Esophagus muscularis mucosa (tissue), 4 donors: Measurements from ENCODE around the gene RAB40A. TPM values are rescaled to one million over a fixed set of nuclear protein-coding genes. Genes with fewer than 3 reads are reported as not detected.

Experiments
- DNase-seq: peaks from one replicate; pipeline ENCODE4 v3.0.0-alpha.2; 2017; ENCODE audit errors: extremely low spot score
- H3K27ac ChIP-seq, 4 donors: fragments of 200-600 bp; sonication (generic); replicated peaks in 1 of 4; 1 replicate in 3 of 4; 2 replicates in 1 of 4; pipeline ENCODE4 v1.5.1; 2016 to 2019; ENCODE audit warnings: mild to moderate bottlenecking in 1 of 4
- H3K27me3 ChIP-seq, 4 donors: fragments of 200-600 bp; sonication (generic); one replicate each; pipeline versions ENCODE4 v1.5.1 to v1.6.0; 2016 to 2019
- H3K36me3 ChIP-seq, 4 donors: fragments of 200-600 bp; sonication (generic); one replicate each; pipeline ENCODE4 v1.5.1; 2016 to 2019
- H3K4me1 ChIP-seq, 4 donors: fragments of 200-600 bp; sonication (generic); one replicate each; pipeline ENCODE4 v1.5.1; 2016 to 2019
- H3K4me3 ChIP-seq, 4 donors: fragments of 200-600 bp; sonication (generic); 1 replicate in 2 of 4; 2 replicates in 2 of 4; pipeline ENCODE4 v1.5.1; 2016 to 2019; ENCODE audit warnings: mild to moderate bottlenecking in 4 of 4, moderate library complexity in 1 of 4
- H3K9me3 ChIP-seq, 4 donors: fragments of 200-600 bp; sonication (generic); 1 replicate in 3 of 4; 2 replicates in 1 of 4; pipeline ENCODE4 v1.5.1; 2016 to 2019
- EP300 ChIP-seq: sonication (generic); formaldehyde crosslinking; IDR thresholded peaks from one replicate; pipeline ENCODE4 v1.6.1; 2017; ENCODE audit warnings: antibody characterized with exemption
- POLR2A ChIP-seq: fragments of 450-650 bp; IDR thresholded peaks from one replicate; pipeline ENCODE4 v1.6.1; 2017; ENCODE audit warnings: antibody characterized with exemption, moderate library complexity, mild to moderate bottlenecking, low read depth
- POLR2AphosphoS5 ChIP-seq, 2 donors: sonication (generic); formaldehyde crosslinking; IDR thresholded peaks; one replicate each; pipeline ENCODE4 v1.6.1; 2017; ENCODE audit warnings: antibody characterized with exemption in 2 of 2
- WGBS: methylation state at CpG from one replicate; pipeline ENCODE4 v1.1.5; 2018; 5-methylcytosine and 5-hydroxymethylcytosine counted together
- intact Hi-C: fragments of 100-400 bp; cut with DNase I; formaldehyde crosslinking; loops from one replicate; pipeline ENCODE4 v1.15.1; 2023
- total RNA-seq, 4 donors: library from RNA; depleted of rRNA; stranded (reverse); fragments of >200 nt; gene quantifications; one replicate each; pipeline versions ENCODE4 v1.1.0 to v1.2.1, GENCODE V29; 2016
- TF ChIP-seq, protein P1 (sequence below), 3 experiments: fragments of 200-600 bp in 2 of 3; fragments of 450-650 bp in 1 of 3; sonication (generic) in 2 of 3; IDR thresholded peaks; one replicate each; pipeline ENCODE4 v1.5.1; 2017 to 2019; ENCODE audit warnings: antibody characterized with exemption in 3 of 3, mild to moderate bottlenecking in 2 of 3, moderate library complexity in 1 of 3

The RAB40A gene
- total RNA-seq, 4 donors from 2014 or later, result 4.5 to 13.2 (median 9.5) TPM

DNA sequence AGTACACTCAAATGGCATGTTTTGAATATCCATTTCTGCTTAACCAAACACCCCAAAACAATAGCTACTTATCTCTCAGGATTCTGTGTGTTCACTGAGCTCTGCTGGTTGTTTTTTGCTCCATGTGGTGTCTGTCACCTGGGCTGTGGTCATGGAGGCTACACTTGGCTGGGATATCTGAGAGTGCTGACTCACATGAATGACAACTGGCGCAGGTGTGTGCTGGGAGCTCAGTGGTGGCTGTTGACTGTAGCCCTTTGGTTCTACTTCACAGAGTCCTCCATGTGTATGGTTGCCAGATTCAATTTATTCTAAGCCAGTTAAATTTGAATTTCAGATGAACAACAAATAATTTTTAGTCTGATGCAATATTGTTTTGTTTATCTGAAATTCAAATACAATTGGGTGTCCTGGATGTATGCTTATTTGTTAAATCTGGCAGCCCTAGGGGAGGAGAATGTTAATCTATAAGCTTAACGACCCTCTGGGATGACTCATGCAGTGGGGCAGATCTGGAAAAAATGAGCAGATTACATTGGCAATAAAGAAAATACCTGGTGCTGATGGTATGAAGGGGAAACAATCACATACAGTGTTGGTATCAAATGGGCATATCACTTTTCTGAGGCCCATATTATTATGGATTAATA is 37.8 kb upstream of the RAB40A start:
- H3K4me1 ChIP-seq, result no peaks in the 10 kb centered on the region
- intact Hi-C loops, result no loop called here
- DNase-seq, result no peak
- H3K27ac ChIP-seq, result no peak overlapping the region
- no peak overlapping the region for H3K4me3 ChIP-seq
- TF ChIP-seq POLR2A (no peak), EP300 (no peak), POLR2AphosphoS5 (IDR thresholded peaks at IDR 0.05) (no peak)
- TF ChIP-seq, protein P1, sequence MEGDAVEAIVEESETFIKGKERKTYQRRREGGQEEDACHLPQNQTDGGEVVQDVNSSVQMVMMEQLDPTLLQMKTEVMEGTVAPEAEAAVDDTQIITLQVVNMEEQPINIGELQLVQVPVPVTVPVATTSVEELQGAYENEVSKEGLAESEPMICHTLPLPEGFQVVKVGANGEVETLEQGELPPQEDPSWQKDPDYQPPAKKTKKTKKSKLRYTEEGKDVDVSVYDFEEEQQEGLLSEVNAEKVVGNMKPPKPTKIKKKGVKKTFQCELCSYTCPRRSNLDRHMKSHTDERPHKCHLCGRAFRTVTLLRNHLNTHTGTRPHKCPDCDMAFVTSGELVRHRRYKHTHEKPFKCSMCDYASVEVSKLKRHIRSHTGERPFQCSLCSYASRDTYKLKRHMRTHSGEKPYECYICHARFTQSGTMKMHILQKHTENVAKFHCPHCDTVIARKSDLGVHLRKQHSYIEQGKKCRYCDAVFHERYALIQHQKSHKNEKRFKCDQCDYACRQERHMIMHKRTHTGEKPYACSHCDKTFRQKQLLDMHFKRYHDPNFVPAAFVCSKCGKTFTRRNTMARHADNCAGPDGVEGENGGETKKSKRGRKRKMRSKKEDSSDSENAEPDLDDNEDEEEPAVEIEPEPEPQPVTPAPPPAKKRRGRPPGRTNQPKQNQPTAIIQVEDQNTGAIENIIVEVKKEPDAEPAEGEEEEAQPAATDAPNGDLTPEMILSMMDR (IDR thresholded peaks at IDR 0.05), result no peak
- 39% methylated on average over 2 of the region's 2 CpGs for whole genome bisulfite sequencing
- H3K9me3 ChIP-seq, result no peaks in the 10 kb centered on the region
- H3K36me3 ChIP-seq, result no peaks in the 10 kb centered on the region
- H3K27me3 ChIP-seq, result peaks cover 0 to 4% (median 0%) of the 10 kb centered on the region in 4 donors

DNA sequence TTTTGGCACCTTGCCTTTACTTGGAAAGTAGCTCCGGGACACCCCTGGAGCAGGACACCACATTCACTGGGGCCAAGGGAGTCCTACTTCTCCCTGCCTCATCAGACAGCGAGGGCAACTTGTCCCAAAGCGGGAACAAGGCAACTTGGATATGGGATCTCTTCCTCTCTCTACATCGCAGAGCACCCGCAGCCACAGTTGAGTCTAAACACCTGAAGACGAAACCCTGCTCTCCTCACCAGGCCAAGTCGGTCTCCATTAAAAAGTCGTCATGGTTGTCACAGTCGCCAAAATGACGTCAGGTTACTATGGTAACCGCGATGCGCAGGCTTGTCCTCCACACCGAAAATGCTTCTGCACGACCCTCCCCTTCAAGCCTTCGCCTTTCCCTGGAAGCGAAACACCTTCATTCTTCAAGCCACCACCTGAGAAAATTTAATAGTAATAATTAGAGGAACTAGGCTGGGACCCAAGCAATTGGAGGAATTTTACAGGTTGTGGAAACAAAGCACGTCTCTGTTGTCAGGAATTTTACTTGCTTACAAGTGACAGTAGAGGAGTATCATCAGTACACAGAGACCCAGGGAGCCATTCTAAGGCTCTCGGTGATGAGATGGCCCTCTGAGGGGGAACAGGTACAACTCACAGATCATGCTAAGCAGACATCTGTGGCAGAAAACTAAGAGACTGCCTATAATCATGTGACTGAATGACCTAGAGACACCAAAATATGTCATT is 35.6 kb upstream of the RAB40A start:
- H3K36me3 ChIP-seq, result no peaks in the 10 kb centered on the region
- H3K4me3 ChIP-seq, result peak overlapping the region; percentile 40 to 53 (median 41)
- intact Hi-C loops, result no loop called here
- H3K9me3 ChIP-seq, result no peaks in the 10 kb centered on the region
- no peak overlapping the region for H3K27ac ChIP-seq
- no peak for TF ChIP-seq EP300
- TF ChIP-seq, protein P1 (IDR thresholded peaks at IDR 0.05), result no peak
- no peak for TF ChIP-seq POLR2AphosphoS5 (IDR thresholded peaks at IDR 0.05)
- no peak for TF ChIP-seq POLR2A
- no peaks in the 10 kb centered on the region for H3K4me1 ChIP-seq
- no peak for DNase-seq
- whole genome bisulfite sequencing, result 28% methylated on average over 16 of the region's 19 CpGs
- peaks cover 0 to 4% (median 0%) of the 10 kb centered on the region in 4 donors for H3K27me3 ChIP-seq

DNA sequence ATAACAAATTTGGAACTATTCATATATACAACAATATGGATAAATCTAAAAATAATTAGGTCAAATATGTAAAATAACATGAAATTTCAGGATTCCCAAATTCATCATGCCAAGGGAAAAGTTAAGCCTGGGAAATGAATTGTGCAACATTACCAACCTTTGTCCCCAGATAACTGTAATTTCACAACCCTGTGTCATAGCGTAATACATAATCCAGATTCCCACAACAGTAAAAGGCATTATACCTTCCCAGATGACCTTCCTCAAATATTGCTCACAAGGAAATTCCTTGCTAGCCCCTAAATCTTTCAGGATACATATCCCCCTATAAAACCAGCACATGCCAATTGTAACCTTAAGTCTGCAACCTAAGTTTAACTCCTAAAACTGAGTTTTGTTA is 32.9 kb upstream of the RAB40A start:
- Histone ChIP-seq H3K27me3 (peaks cover 0 to 4% (median 0%) of the 10 kb centered on the region in 4 donors), H3K4me1 (no peaks in the 10 kb centered on the region), H3K27ac (no peak overlapping the region), H3K36me3 (no peaks in the 10 kb centered on the region), H3K9me3 (no peaks in the 10 kb centered on the region), H3K4me3 (no peak overlapping the region)
- DNase-seq, result no peak
- TF ChIP-seq, protein P1 (IDR thresholded peaks at IDR 0.05), result no peak
- TF ChIP-seq POLR2AphosphoS5 (IDR thresholded peaks at IDR 0.05) (no peak), POLR2A (no peak), EP300 (no peak)
- intact Hi-C loops, result no loop called here
- WGBS, result 100% methylated on average over 1 of the region's 1 CpG

DNA sequence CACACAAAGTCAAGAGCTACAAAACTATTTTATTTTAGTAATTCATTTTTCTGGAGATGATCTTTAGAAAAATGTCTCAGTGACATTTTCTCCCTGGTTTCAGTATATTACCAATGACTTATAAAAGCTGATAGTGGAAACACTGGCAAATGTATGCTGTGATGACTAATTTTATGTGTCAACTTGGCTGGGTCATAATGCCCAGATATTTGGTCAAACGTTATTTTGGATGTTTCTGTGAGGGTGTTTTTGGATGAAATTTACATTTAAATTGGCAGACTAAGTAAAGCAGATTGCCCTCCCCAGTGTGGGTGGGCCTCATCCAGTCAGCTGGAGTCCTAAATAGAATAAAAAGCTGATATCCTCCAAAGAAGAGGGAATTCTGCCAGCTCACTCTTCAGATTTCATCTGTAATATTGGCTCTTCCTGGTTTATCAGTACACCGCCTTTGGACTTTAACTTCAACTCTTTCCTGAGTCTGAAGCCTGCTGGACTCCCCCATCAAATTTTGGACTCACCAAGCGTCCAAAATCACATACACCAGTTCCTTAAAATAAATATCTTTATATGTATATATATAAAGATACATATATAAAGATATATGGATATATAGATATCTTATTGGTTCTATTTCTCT is 31.2 kb upstream of the RAB40A start:
- TF ChIP-seq POLR2A (no peak), POLR2AphosphoS5 (IDR thresholded peaks at IDR 0.05) (no peak), EP300 (no peak)
- TF ChIP-seq, protein P1 (IDR thresholded peaks at IDR 0.05), result no peak
- Histone ChIP-seq H3K27me3 (peaks cover 0 to 4% (median 0%) of the 10 kb centered on the region in 4 donors), H3K36me3 (no peaks in the 10 kb centered on the region), H3K4me1 (no peaks in the 10 kb centered on the region), H3K9me3 (no peaks in the 10 kb centered on the region), H3K4me3 (no peak overlapping the region), H3K27ac (no peak overlapping the region)
- intact Hi-C loops, result no loop called here
- 50% methylated on average over 3 of the region's 3 CpGs for WGBS
- DNase-seq, result no peak
